AG04449 (cell line): Measurements from ENCODE around the gene KCNQ5.

Source experiments
- CTCF ChIA-PET: fragments of 350-600 bp; formaldehyde crosslinking; extraction: SDS; loops from one replicate; lab custom pipeline; 2021; ENCODE audit warnings: antibody characterized with exemption; lab: Yijun Ruan, JAX
- POLR2A ChIA-PET: fragments of 400-600, 350-600 bp; formaldehyde crosslinking; extraction: SDS; loops from one replicate; lab custom pipeline; 2020; ENCODE audit warnings: antibody characterized with exemption, inconsistent platforms; lab: Yijun Ruan, JAX
- DNase-seq: peaks from one replicate; pipeline ENCODE4 v3.0.0-alpha.2; 2010; ENCODE audit warnings: low read depth, low spot score
- H3K4me3 ChIP-seq: 2 replicates; pipeline ENCODE4 v1.5.1; 2011; ENCODE audit warnings: low read depth, mild to moderate bottlenecking, control low read depth, low read length
- CTCF ChIP-seq: IDR thresholded peaks from one replicate; pipeline ENCODE4 v1.5.1; 2011; ENCODE audit warnings: mild to moderate bottlenecking, moderate library complexity, low read length, control low read depth, inconsistent platforms; ENCODE audit not compliant: insufficient read depth; ENCODE audit errors: missing control alignments

The KCNQ5 gene

GRCh38 chr6:73174646-73175045, 552.8 kb downstream of the KCNQ5 start:
- ChIA-PET CTCF (interaction anchor here (1.3 to 2.2 kb wide), 2 partner anchors 559 to 763 kb away, joined by 6 to 7 read pairs; no protein-coding TSS in a partner anchor), POLR2A (interaction anchor here (0.6 kb wide), 1 partner anchor 461 kb away, joined by 3 read pairs; no protein-coding TSS in a partner anchor)
- TF ChIP-seq CTCF = no peak
- no peak overlapping the region for H3K4me3 ChIP-seq
- no peak for DNase-seq

- H3K4me3 ChIP-seq = no peak overlapping the region
- DNase-seq = no peak
- POLR2A ChIA-PET = no interaction called here
- no peak for TF ChIP-seq CTCF
- CTCF ChIA-PET = interaction anchor here (2.2 kb wide), 1 partner anchor 765 kb away, joined by 7 read pairs; no protein-coding TSS in a partner anchor
Measured at GRCh38 chr6:73176057-73176456, 554.2 kb downstream of the KCNQ5 start.

DNA sequence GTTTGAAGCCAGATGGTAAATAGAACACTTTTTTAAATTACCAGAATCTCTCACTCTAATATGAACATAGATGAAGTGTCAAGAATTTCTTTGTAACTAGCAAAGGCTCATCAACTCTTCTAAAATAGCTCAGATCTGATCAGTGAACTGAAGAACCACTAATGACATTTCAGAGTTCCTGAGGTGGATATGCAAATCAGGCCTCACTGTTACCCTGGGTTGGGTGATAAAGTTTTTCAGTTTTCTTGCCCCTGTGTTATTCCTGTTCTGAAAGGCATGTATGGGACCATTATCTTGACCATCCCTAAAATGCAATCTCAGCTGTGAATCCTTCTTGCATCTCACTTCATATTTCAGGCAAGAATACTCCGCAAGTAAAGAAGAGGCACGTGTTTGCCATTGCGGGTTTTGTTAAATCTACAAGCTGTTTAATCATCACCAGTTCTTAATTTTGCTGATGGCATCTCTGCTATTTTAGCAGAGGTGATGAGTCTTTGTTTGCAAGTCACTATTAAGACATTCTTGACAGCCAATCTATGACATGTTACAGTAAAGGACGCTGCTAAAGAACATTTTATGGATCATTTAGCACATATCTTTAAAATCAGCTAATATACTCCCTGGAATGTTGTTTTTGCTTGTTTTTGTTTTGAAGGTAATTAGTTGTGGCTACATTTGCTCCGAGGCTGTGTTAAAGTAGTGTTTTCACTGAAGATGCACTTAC, 555.5 kb downstream of the KCNQ5 start:
- no peak overlapping the region for H3K4me3 ChIP-seq
- no peak for DNase-seq
- TF ChIP-seq CTCF = no peak
- ChIA-PET POLR2A (no interaction called here), CTCF (interaction anchor here (0.7 to 1.6 kb wide), 3 partner anchors 557 to 597 kb away, joined by 3 to 7 read pairs (median 4); no protein-coding TSS in a partner anchor)

GRCh38 chr6:73180076-73180738, 558.3 kb downstream of the KCNQ5 start:
- TF ChIP-seq CTCF = no peak
- DNase-seq = no peak
- peak overlapping the region; percentile 44; the same call in 1 of the 2 replicates for H3K4me3 ChIP-seq
- ChIA-PET CTCF (interaction anchor here (0.7 to 4.5 kb wide), 7 partner anchors 557 to 771 kb away, joined by 3 to 62 read pairs (median 7); no protein-coding TSS in a partner anchor), POLR2A (no interaction called here)

DNA sequence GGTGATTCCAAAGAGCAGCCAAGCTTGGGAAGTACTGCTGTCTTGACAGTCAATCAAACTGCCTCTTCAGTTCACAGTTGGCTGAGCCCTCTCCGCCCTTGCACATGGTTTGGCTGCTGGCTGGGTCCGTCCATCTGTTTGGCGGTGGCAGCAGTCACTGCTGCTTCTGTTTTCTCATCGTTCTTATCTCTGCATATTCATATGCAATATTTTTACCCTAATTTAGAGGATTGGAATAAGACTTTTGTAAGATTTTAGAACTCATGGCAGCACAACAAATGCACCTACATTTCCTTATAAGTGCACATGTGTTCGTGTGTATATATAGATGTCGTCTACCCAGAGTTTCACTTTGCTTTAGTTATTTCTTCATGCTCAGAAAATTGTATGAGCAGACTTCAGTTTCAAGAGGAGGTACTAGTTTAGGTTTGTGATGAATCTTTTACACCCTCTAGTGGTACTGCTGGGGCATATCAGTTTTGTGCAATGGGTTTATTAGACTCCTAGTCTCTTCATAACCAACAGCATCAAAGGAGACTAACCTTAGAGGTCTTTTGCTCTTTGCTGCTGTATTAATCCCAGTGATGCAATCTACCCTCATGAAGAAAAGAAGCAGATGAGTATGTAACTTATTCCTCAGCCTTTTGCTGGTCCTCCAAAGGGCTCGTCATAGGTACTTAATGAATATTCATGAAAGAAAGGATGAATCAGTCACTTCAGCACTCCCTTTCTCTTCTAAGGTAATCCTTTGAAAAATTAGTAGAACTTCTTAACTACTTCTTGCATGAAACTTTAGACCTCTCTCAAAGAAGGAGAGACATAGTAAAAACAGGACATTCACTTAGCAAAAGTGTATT, 559.1 kb downstream of the KCNQ5 start:
- POLR2A ChIA-PET = no interaction called here
- peak; percentile 62 for DNase-seq
- peak; percentile 74 for TF ChIP-seq CTCF
- peak overlapping the region; percentile 44 for H3K4me3 ChIP-seq
- CTCF ChIA-PET = interaction anchor here (0.6 to 4.5 kb wide), 15 partner anchors 10 to 772 kb away, joined by 3 to 62 read pairs (median 4); partner anchors contain the start of gene KCNQ5
